ENCODE measurements around the gene STRADA. TPM values are rescaled to one million over a fixed set of nuclear protein-coding genes. Genes with fewer than 3 reads are reported as not detected.
A peak's percentile ranks its signal among the peaks of the same experiment; 100 is the strongest.

Gene STRADA
- 36.4 and 39.5 TPM in 2 replicates for total RNA-seq (ENCODE audit: low replicate concordance)

- peak within 1 kb of the TSS; percentile 83 for H3K4me3 ChIP-seq (ENCODE audit: low read depth, low read length)
- TF ChIP-seq, protein P1, sequence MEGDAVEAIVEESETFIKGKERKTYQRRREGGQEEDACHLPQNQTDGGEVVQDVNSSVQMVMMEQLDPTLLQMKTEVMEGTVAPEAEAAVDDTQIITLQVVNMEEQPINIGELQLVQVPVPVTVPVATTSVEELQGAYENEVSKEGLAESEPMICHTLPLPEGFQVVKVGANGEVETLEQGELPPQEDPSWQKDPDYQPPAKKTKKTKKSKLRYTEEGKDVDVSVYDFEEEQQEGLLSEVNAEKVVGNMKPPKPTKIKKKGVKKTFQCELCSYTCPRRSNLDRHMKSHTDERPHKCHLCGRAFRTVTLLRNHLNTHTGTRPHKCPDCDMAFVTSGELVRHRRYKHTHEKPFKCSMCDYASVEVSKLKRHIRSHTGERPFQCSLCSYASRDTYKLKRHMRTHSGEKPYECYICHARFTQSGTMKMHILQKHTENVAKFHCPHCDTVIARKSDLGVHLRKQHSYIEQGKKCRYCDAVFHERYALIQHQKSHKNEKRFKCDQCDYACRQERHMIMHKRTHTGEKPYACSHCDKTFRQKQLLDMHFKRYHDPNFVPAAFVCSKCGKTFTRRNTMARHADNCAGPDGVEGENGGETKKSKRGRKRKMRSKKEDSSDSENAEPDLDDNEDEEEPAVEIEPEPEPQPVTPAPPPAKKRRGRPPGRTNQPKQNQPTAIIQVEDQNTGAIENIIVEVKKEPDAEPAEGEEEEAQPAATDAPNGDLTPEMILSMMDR (IDR thresholded peaks at IDR 0.05; ENCODE audit: insufficient read depth, low read length): no peak
- DNase-seq (ENCODE audit: low read depth): peak; percentile 92
These were observed at the start of gene STRADA for GRCh38 chr17:63741408-63742173. Gene STRADA, minus strand, starts transcription at chr17:63741799. Its CDS starts 13,430 bp downstream, at chr17:63728369.

GRCh38 chr17:63790057-63790456, 48.5 kb upstream of the STRADA start:
- no peak for DNase-seq (ENCODE audit: low read depth)
- TF ChIP-seq, protein P1 (IDR thresholded peaks at IDR 0.05; ENCODE audit: insufficient read depth, low read length): no peak
- H3K4me3 ChIP-seq (ENCODE audit: low read depth, low read length): no peak overlapping the region

DNA sequence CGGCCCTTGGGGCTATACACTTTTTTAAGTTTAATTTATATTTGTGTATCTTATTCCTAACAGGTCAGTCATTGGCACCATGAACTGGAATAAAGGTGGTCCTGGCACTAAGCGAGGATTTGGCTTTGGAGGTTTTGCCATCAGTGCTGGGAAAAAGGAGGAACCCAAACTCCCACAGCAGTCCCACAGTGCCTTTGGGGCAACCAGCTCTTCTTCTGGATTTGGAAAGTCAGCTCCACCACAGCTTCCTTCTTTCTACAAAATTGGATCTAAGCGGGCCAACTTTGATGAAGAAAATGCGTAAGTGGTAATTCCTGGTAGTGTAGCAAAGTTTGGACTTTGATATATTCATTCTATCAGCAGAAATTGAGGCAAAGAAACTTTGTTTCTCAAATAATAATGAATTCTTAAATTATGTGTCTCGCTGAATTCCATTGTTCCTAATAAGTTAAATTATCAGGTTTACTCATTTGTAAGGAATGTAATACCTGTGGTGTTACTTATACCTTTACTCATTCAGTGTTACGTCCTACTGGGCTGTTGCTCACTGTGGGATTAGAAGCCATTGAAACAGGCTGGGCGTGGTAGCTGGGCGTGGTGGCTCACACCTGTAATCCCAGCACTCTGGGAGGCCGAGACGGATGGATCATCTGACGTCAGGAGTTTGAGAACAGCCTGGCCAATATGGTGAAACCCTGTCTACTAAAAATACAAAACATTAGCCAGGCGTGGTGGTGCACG, 45.5 kb upstream of the STRADA start:
- DNase-seq (ENCODE audit: low read depth): no peak
- no peak overlapping the region for H3K4me3 ChIP-seq (ENCODE audit: low read depth, low read length)
- TF ChIP-seq, protein P1 (IDR thresholded peaks at IDR 0.05; ENCODE audit: insufficient read depth, low read length): no peak

DNA sequence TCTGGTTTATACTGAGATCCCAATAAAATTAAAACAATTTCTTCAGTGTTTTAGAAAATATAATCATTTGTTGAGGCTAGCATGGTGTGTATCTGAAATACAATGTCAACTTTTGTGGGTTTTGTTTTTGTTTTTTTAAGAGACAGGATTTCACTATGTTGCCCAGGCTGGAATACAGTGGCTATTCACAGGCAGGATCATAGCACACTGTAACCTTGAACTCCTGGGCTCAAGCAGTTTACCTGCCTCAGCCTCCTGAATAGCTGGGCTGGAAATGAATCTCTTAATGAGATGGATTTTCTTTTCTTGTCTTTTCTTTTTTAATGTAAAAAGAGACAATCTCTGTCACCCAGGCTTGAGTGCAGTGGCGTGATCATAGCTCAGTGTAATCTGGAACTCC, 44.5 kb upstream of the STRADA start:
- no peak overlapping the region for H3K4me3 ChIP-seq (ENCODE audit: low read depth, low read length)
- no peak for DNase-seq (ENCODE audit: low read depth)
- TF ChIP-seq, protein P1 (IDR thresholded peaks at IDR 0.05; ENCODE audit: insufficient read depth, low read length): no peak

DNA sequence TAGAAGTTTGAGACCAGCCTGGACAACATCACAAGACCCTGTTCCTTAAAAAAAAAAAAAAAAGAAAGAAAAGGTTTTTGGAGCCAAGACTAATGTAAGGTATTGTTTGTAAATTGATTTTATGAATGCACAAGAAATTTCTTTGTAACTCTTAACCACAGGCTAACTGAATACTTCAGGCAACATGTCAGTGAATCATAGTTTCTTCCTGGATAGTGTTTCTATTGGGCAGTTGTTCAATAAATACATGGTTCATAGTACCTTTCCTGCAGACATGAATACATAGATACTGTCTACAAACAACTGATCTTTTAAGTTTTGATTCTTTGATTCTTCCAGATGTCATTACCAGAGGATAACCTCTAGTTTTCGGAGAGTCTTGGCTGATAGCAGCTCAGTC, 44.0 kb upstream of the STRADA start:
- DNase-seq (ENCODE audit: low read depth): peak; percentile 61
- no peak overlapping the region for H3K4me3 ChIP-seq (ENCODE audit: low read depth, low read length)
- TF ChIP-seq, protein P1 (IDR thresholded peaks at IDR 0.05; ENCODE audit: insufficient read depth, low read length): no peak

DNA sequence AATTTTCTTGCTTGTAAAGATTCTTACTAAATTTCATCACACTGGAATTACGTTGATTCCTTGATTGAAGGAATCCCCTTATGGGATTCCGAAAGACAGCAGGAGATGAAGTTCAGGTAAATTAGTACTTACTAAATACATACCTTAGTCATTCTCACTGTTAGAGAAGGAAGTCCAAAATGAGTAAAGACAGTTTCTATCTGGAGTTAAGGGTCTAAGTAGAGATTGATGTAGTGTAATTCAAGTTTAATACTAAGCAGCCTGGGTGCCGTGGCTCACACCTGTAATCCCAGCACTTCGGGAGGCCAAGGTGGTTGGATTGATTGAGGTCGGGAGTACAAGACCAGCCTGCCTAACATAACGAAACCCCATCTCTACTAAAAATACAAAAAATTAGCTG, 41.9 kb upstream of the STRADA start:
- H3K4me3 ChIP-seq (ENCODE audit: low read depth, low read length): no peak overlapping the region
- no peak for DNase-seq (ENCODE audit: low read depth)
- TF ChIP-seq, protein P1 (IDR thresholded peaks at IDR 0.05; ENCODE audit: insufficient read depth, low read length): no peak

Data from fibroblast of the aortic adventitia (primary cell).